Breast epithelium (tissue), 3 donors: ENCODE measurements around the gene SORCS3.

Experiments
- POLR2AphosphoS5 ChIP-seq, 3 donors: sonication (generic); formaldehyde crosslinking; IDR thresholded peaks; one replicate each; pipeline ENCODE4 v1.6.1; 2017; ENCODE audit warnings: antibody characterized with exemption in 3 of 3
- TF ChIP-seq, protein P1 (sequence below), 3 donors: fragments of 450-650 bp; IDR thresholded peaks; one replicate each; pipeline ENCODE4 v1.5.1; 2016 to 2017; ENCODE audit warnings: antibody characterized with exemption in 3 of 3, mild to moderate bottlenecking in 3 of 3, moderate library complexity in 3 of 3

DNA sequence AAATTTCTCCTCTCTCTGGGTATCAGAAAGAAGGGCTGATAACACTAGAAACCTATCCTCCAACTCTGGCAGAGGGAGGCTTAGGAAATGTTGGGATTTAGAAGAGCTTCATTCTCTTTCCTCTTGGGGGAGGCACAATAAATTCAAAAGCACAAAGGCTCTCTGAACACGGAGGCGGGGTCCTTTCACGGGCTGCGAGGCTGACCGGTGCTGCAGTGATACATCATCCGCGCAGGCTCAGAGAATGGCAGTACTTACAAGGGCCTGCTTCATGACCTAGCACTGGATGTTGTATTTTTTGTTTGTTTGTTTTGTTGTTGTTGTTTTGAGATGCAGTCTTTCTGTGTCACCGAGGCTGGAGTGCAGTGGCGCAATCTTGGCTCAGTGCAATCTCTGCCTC, 306.2 kb downstream of the SORCS3 start:
- TF ChIP-seq, protein P1, sequence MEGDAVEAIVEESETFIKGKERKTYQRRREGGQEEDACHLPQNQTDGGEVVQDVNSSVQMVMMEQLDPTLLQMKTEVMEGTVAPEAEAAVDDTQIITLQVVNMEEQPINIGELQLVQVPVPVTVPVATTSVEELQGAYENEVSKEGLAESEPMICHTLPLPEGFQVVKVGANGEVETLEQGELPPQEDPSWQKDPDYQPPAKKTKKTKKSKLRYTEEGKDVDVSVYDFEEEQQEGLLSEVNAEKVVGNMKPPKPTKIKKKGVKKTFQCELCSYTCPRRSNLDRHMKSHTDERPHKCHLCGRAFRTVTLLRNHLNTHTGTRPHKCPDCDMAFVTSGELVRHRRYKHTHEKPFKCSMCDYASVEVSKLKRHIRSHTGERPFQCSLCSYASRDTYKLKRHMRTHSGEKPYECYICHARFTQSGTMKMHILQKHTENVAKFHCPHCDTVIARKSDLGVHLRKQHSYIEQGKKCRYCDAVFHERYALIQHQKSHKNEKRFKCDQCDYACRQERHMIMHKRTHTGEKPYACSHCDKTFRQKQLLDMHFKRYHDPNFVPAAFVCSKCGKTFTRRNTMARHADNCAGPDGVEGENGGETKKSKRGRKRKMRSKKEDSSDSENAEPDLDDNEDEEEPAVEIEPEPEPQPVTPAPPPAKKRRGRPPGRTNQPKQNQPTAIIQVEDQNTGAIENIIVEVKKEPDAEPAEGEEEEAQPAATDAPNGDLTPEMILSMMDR (IDR thresholded peaks at IDR 0.05) = no peak
- no peak for TF ChIP-seq POLR2AphosphoS5 (IDR thresholded peaks at IDR 0.05)
